ENCODE data around the gene WDR7. TPM values are rescaled to one million over a fixed set of nuclear protein-coding genes. Genes with fewer than 3 reads are reported as not detected.

WDR7 gene
- total RNA-seq, 2 experiments from 2014 or later = 28.8 to 30.5 TPM

DNA sequence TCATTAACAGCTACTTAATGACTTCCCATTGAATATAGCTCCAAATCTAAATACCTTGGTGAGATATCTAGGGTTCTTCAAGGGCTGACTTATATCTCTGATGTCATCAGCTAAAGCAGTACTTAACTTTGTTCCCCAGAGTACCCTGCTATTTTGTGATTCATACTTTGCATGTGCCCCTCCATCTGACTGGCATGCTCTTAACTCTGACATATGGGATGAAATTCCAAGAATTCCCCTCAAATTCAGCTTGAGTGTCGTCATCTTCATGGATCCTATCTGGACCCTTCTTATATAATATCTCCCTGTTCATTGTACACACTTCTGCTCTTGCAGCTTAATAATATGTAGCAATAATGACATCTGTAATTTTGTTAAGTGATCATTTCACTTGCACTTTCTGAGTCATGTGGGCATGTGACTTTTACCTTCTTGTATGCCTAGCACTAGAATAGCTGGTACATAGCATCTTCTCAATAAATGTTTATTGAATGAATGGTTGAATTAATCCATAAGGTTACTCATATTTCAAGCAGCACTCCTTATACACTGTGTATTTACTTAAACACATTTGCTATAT lies 172.9 kb downstream of the WDR7 start:
- DNase-seq (no peak), ATAC-seq (ENCODE audit: poor library complexity) (no peak)
- TF ChIP-seq, protein P1, sequence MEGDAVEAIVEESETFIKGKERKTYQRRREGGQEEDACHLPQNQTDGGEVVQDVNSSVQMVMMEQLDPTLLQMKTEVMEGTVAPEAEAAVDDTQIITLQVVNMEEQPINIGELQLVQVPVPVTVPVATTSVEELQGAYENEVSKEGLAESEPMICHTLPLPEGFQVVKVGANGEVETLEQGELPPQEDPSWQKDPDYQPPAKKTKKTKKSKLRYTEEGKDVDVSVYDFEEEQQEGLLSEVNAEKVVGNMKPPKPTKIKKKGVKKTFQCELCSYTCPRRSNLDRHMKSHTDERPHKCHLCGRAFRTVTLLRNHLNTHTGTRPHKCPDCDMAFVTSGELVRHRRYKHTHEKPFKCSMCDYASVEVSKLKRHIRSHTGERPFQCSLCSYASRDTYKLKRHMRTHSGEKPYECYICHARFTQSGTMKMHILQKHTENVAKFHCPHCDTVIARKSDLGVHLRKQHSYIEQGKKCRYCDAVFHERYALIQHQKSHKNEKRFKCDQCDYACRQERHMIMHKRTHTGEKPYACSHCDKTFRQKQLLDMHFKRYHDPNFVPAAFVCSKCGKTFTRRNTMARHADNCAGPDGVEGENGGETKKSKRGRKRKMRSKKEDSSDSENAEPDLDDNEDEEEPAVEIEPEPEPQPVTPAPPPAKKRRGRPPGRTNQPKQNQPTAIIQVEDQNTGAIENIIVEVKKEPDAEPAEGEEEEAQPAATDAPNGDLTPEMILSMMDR (IDR thresholded peaks at IDR 0.05) = no peak
- Mint-ChIP-seq H3K9me3 (no peaks in the 10 kb centered on the region), H3K27ac (no peak overlapping the region), H3K4me1 (ENCODE audit: low read depth) (peaks cover 25% of the 10 kb centered on the region), H3K36me3 (ENCODE audit: low read depth) (peaks cover 39% of the 10 kb centered on the region), H3K27me3 (no peaks in the 10 kb centered on the region), H3K4me3 (no peak overlapping the region)
- Histone ChIP-seq H3K27me3 (ENCODE audit: control insufficient read depth in 1 of 2, insufficient read depth in 2 of 2, low read length in 2 of 2) (no peaks in the 10 kb centered on the region), H3K4me1 (ENCODE audit: insufficient read depth, low read length) (no peaks in the 10 kb centered on the region), H3K36me3 (ENCODE audit: insufficient read depth, low read length) (peaks cover 3% of the 10 kb centered on the region), H3K27ac (ENCODE audit: low read depth in 1 of 2, low read length in 2 of 2) (no peak overlapping the region), H3K9me3 (ENCODE audit: control insufficient read depth in 1 of 2, insufficient read depth in 1 of 2, low read length in 2 of 2) (no peaks in the 10 kb centered on the region), H3K4me3 (ENCODE audit: low read length) (no peak overlapping the region)
- CTCF ChIA-PET = no interaction called here
- POLR2A ChIA-PET = no interaction called here
- intact Hi-C loops (cut with DNase I, micrococcal nuclease) = no loop called here

DNA sequence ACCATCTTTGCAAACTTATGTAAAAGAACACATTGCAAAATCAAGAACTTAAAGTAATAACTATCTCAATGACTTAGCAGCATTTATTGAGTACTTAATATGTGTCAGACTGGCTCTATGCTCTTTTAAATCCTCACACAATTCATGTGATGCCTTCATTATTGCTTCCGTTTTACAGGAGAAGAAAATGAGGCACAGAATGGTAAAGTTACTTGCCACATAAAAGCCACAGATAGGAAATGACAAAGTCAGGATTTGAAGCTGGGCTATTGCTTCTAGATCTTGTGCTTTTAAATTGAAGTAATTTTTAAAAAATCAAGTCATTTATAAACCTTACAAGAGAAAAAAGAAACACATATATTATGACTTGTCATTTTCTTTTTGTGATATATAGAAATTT lies 174.2 kb downstream of the WDR7 start:
- Histone ChIP-seq H3K9me3 (ENCODE audit: control insufficient read depth in 1 of 2, insufficient read depth in 1 of 2, low read length in 2 of 2) (no peaks in the 10 kb centered on the region), H3K36me3 (ENCODE audit: insufficient read depth, low read length) (peaks cover 3% of the 10 kb centered on the region), H3K27ac (ENCODE audit: low read depth in 1 of 2, low read length in 2 of 2) (no peak overlapping the region), H3K4me1 (ENCODE audit: insufficient read depth, low read length) (no peaks in the 10 kb centered on the region), H3K27me3 (ENCODE audit: control insufficient read depth in 1 of 2, insufficient read depth in 2 of 2, low read length in 2 of 2) (no peaks in the 10 kb centered on the region), H3K4me3 (ENCODE audit: low read length) (no peak overlapping the region)
- no peak overlapping the region for H3K4me3 Mint-ChIP-seq
- peaks cover 25% of the 10 kb centered on the region for H3K4me1 Mint-ChIP-seq (ENCODE audit: low read depth)
- intact Hi-C loops (cut with DNase I, micrococcal nuclease) = no loop called here
- POLR2A ChIA-PET = no interaction called here
- H3K27me3 Mint-ChIP-seq = no peaks in the 10 kb centered on the region
- ATAC-seq (ENCODE audit: poor library complexity) (no peak), DNase-seq (peak in 1 of 14 experiments; percentile 2)
- H3K27ac Mint-ChIP-seq = no peak overlapping the region
- TF ChIP-seq, protein P1 (IDR thresholded peaks at IDR 0.05) = no peak
- H3K9me3 Mint-ChIP-seq = no peaks in the 10 kb centered on the region
- peaks cover 48% of the 10 kb centered on the region for H3K36me3 Mint-ChIP-seq (ENCODE audit: low read depth)
- CTCF ChIA-PET = no interaction called here

DNA sequence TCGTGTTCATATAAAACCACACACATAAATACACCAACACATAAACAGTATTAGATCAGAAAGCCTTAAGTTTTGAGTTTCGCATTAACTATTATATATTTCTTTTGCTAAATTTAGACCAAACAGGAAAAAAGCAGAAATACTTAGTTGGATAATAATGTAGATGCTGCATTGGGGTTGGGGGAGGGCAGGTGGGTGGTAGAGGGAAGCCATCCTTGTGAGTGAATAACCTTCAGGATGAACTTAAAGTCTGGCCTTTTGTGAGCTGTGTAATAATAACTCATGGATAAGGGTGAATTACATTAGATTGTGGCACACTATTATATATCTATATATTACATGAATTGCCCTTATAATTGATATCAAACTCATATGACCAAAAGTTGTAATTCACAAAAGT lies 174.7 kb downstream of the WDR7 start:
- no peak overlapping the region for H3K4me3 ChIP-seq (ENCODE audit: low read length)

More for the DNA sequence above, 174.7 kb downstream of the WDR7 start:
- H3K27ac ChIP-seq (ENCODE audit: low read depth in 1 of 2, low read length in 2 of 2) = no peak overlapping the region
- no peak overlapping the region for H3K4me3 Mint-ChIP-seq
- H3K27me3 ChIP-seq (ENCODE audit: control insufficient read depth in 1 of 2, insufficient read depth in 2 of 2, low read length in 2 of 2) = no peaks in the 10 kb centered on the region
- no peaks in the 10 kb centered on the region for H3K4me1 ChIP-seq (ENCODE audit: insufficient read depth, low read length)
- ChIA-PET CTCF (no interaction called here), POLR2A (no interaction called here)
- no peak for DNase-seq
- H3K27ac Mint-ChIP-seq = no peak overlapping the region
- peaks cover 3% of the 10 kb centered on the region for H3K36me3 ChIP-seq (ENCODE audit: insufficient read depth, low read length)
- H3K9me3 Mint-ChIP-seq = no peaks in the 10 kb centered on the region
- TF ChIP-seq, protein P1 (IDR thresholded peaks at IDR 0.05) = no peak
- no peak for ATAC-seq (ENCODE audit: poor library complexity)
- H3K36me3 Mint-ChIP-seq (ENCODE audit: low read depth) = peaks cover 46% of the 10 kb centered on the region
- H3K27me3 Mint-ChIP-seq = no peaks in the 10 kb centered on the region
- H3K9me3 ChIP-seq (ENCODE audit: control insufficient read depth in 1 of 2, insufficient read depth in 1 of 2, low read length in 2 of 2) = no peaks in the 10 kb centered on the region
- intact Hi-C loops (cut with DNase I, micrococcal nuclease) = no loop called here
- peaks cover 25% of the 10 kb centered on the region for H3K4me1 Mint-ChIP-seq (ENCODE audit: low read depth)
